Nephron (organoid): Measurements from ENCODE around the gene MSRB3.

ENCODE experiments used
- H3K27ac Mint-ChIP-seq, 3 experiments: 2 replicates each; pipeline ENCODE4 v1.8.0; 2020; ENCODE audit warnings: mixed read lengths in 3 of 3, mild to moderate bottlenecking in 2 of 3, moderate library complexity in 1 of 3
- H3K27me3 Mint-ChIP-seq: 2 replicates; pipeline ENCODE4 v1.8.0; 2021; ENCODE audit warnings: low read depth, mild to moderate bottlenecking, moderate library complexity, mixed read lengths
- H3K36me3 Mint-ChIP-seq: 2 replicates; pipeline ENCODE4 v1.8.0; 2020; ENCODE audit warnings: low read depth, mixed read lengths
- H3K4me1 Mint-ChIP-seq: 2 replicates; pipeline ENCODE4 v1.8.0; 2020; ENCODE audit warnings: mixed read lengths
- H3K4me3 Mint-ChIP-seq, 3 experiments: 2 replicates each; pipeline ENCODE4 v1.8.0; 2020; ENCODE audit warnings: mild to moderate bottlenecking in 3 of 3, mixed read lengths in 3 of 3, moderate library complexity in 2 of 3
- H3K9me3 Mint-ChIP-seq: 2 replicates; pipeline ENCODE4 v1.8.0; 2020; ENCODE audit warnings: mixed read lengths
- CTCF ChIP-seq, 3 experiments: fragments of 200-600 bp; sonication (generic); IDR thresholded peaks; one replicate each; pipeline ENCODE4 v1.5.0; 2021; ENCODE audit warnings: antibody characterized with exemption in 3 of 3; ENCODE audit not compliant: unreplicated experiment in 3 of 3

MSRB3 gene

GRCh38 chr12:65488197-65488596 is 209.7 kb downstream of the MSRB3 start:
- H3K27ac Mint-ChIP-seq: no peak overlapping the region
- H3K4me1 Mint-ChIP-seq: no peaks in the 10 kb centered on the region

GRCh38 chr12:65490250-65490649 is 211.8 kb downstream of the MSRB3 start:
- Mint-ChIP-seq H3K9me3 (peaks cover 9% of the 10 kb centered on the region), H3K4me3 (no peak overlapping the region), H3K27ac (no peak overlapping the region), H3K4me1 (peaks cover 18% of the 10 kb centered on the region), H3K36me3 (peaks cover 7% of the 10 kb centered on the region), H3K27me3 (peaks cover 2% of the 10 kb centered on the region)
- no peak for TF ChIP-seq CTCF (IDR thresholded peaks at IDR 0.05; ENCODE audit: unreplicated experiment in 3 of 3)

More at GRCh38 chr12:65488197-65488596, 209.7 kb downstream of the MSRB3 start:
- H3K36me3 Mint-ChIP-seq: peaks cover 15% of the 10 kb centered on the region
- H3K9me3 Mint-ChIP-seq: peaks cover 23% of the 10 kb centered on the region
- no peak for TF ChIP-seq CTCF (IDR thresholded peaks at IDR 0.05; ENCODE audit: unreplicated experiment in 3 of 3)
- H3K4me3 Mint-ChIP-seq: no peak overlapping the region
- H3K27me3 Mint-ChIP-seq: peaks cover 5% of the 10 kb centered on the region

GRCh38 chr12:65492998-65493912 is 214.8 kb downstream of the MSRB3 start:
- Mint-ChIP-seq H3K4me3 (no peak overlapping the region), H3K27ac (peak overlapping the region in 2 of 3 experiments; percentile 68 to 86), H3K27me3 (peaks cover 3% of the 10 kb centered on the region), H3K4me1 (peaks cover 37% of the 10 kb centered on the region), H3K9me3 (no peaks in the 10 kb centered on the region), H3K36me3 (no peaks in the 10 kb centered on the region)
- TF ChIP-seq CTCF (IDR thresholded peaks at IDR 0.05; ENCODE audit: unreplicated experiment in 3 of 3): no peak

GRCh38 chr12:65493913-65494245 is 215.4 kb downstream of the MSRB3 start:
- peaks cover 40% of the 10 kb centered on the region for H3K4me1 Mint-ChIP-seq
- no peaks in the 10 kb centered on the region for H3K36me3 Mint-ChIP-seq
- H3K27ac Mint-ChIP-seq: peak overlapping the region in 2 of 3 experiments; percentile 68 to 86
- H3K9me3 Mint-ChIP-seq: no peaks in the 10 kb centered on the region
- no peak for TF ChIP-seq CTCF (IDR thresholded peaks at IDR 0.05; ENCODE audit: unreplicated experiment in 3 of 3)
- no peak overlapping the region for H3K4me3 Mint-ChIP-seq
- H3K27me3 Mint-ChIP-seq: peaks cover 3% of the 10 kb centered on the region

- H3K27ac Mint-ChIP-seq: peak overlapping the region; percentile 49 to 86 (median 68)
- TF ChIP-seq CTCF (IDR thresholded peaks at IDR 0.05; ENCODE audit: unreplicated experiment in 3 of 3): no peak
- no peaks in the 10 kb centered on the region for H3K9me3 Mint-ChIP-seq
- peaks cover 42% of the 10 kb centered on the region for H3K4me1 Mint-ChIP-seq
- H3K36me3 Mint-ChIP-seq: no peaks in the 10 kb centered on the region
- H3K27me3 Mint-ChIP-seq: peaks cover 3% of the 10 kb centered on the region
- H3K4me3 Mint-ChIP-seq: no peak overlapping the region
These were observed 216.1 kb downstream of the MSRB3 start for GRCh38 chr12:65494537-65494936.

GRCh38 chr12:65495233-65495632 is 216.8 kb downstream of the MSRB3 start:
- no peak for TF ChIP-seq CTCF (IDR thresholded peaks at IDR 0.05; ENCODE audit: unreplicated experiment in 3 of 3)
- peaks cover 49% of the 10 kb centered on the region for H3K4me1 Mint-ChIP-seq
- H3K36me3 Mint-ChIP-seq: no peaks in the 10 kb centered on the region
- H3K4me3 Mint-ChIP-seq: no peak overlapping the region
- peaks cover 6% of the 10 kb centered on the region for H3K27me3 Mint-ChIP-seq
- H3K27ac Mint-ChIP-seq: peak overlapping the region; percentile 49 to 86 (median 68)
- no peaks in the 10 kb centered on the region for H3K9me3 Mint-ChIP-seq
